ENCODE measurements around the gene RBM45. TPM values are rescaled to one million over a fixed set of nuclear protein-coding genes. Genes with fewer than 3 reads are reported as not detected.
"Not testable (repeated sequence)": the region's sequence is repeated elsewhere in the genome, so short reads cannot be mapped to it uniquely, and the experiment has no call there.

Gene RBM45
- total RNA-seq, 2 donors from 2014 or later = 12.9 to 17.4 TPM

- DNase-seq (ENCODE audit: low spot score) = no peak
- Mint-ChIP-seq H3K4me3 (no peak overlapping the region), H3K9me3 (no peaks in the 10 kb centered on the region), H3K27me3 (no peaks in the 10 kb centered on the region), H3K36me3 (peaks cover 10% of the 10 kb centered on the region), H3K27ac (no peak overlapping the region), H3K4me1 (ENCODE audit: low read depth in 2 of 2) (peaks cover 4 to 7% of the 10 kb centered on the region in 2 donors)
- ATAC-seq = no peak
These were observed 7.1 kb downstream of the RBM45 start for GRCh38 chr2:178119179-178119922.

GRCh38 chr2:178123163-178123562 lies 10.9 kb downstream of the RBM45 start:
- no peaks in the 10 kb centered on the region for H3K27me3 Mint-ChIP-seq
- H3K27ac Mint-ChIP-seq = no peak overlapping the region
- H3K4me1 Mint-ChIP-seq (ENCODE audit: low read depth in 2 of 2) = no peaks in the 10 kb centered on the region
- DNase-seq (ENCODE audit: low spot score) (no peak), ATAC-seq (no peak)
- H3K9me3 Mint-ChIP-seq = no peaks in the 10 kb centered on the region
- no peak overlapping the region for H3K4me3 Mint-ChIP-seq
- H3K36me3 Mint-ChIP-seq = peaks cover 20% of the 10 kb centered on the region

GRCh38 chr2:178125125-178125524 lies 12.9 kb downstream of the RBM45 start:
- no peak for ATAC-seq
- no peaks in the 10 kb centered on the region for H3K4me1 Mint-ChIP-seq (ENCODE audit: low read depth in 2 of 2)

GRCh38 chr2:178125862-178126261 lies 13.6 kb downstream of the RBM45 start:
- H3K4me3 Mint-ChIP-seq = no peak overlapping the region
- H3K9me3 Mint-ChIP-seq = no peaks in the 10 kb centered on the region
- H3K36me3 Mint-ChIP-seq = peaks cover 20% of the 10 kb centered on the region
- H3K27me3 Mint-ChIP-seq = no peaks in the 10 kb centered on the region
- ATAC-seq (no peak), DNase-seq (ENCODE audit: low spot score) (no peak)
- H3K27ac Mint-ChIP-seq = no peak overlapping the region
- no peaks in the 10 kb centered on the region for H3K4me1 Mint-ChIP-seq (ENCODE audit: low read depth in 2 of 2)

More at GRCh38 chr2:178125125-178125524, 12.9 kb downstream of the RBM45 start:
- Mint-ChIP-seq H3K27me3 (no peaks in the 10 kb centered on the region), H3K36me3 (peaks cover 20% of the 10 kb centered on the region), H3K27ac (no peak overlapping the region), H3K9me3 (no peaks in the 10 kb centered on the region), H3K4me3 (no peak overlapping the region)
- DNase-seq (ENCODE audit: low spot score) = no peak

- ATAC-seq (no peak), DNase-seq (ENCODE audit: low spot score) (no peak)
- no peaks in the 10 kb centered on the region for H3K4me1 Mint-ChIP-seq (ENCODE audit: low read depth in 2 of 2)
- H3K27ac Mint-ChIP-seq = no peak overlapping the region
- no peak overlapping the region for H3K4me3 Mint-ChIP-seq
- no peaks in the 10 kb centered on the region for H3K27me3 Mint-ChIP-seq
- H3K36me3 Mint-ChIP-seq = peaks cover 10% of the 10 kb centered on the region
- H3K9me3 Mint-ChIP-seq = no peaks in the 10 kb centered on the region
These were observed 16.8 kb downstream of the RBM45 start for GRCh38 chr2:178128836-178129630.

GRCh38 chr2:178136321-178137025 lies 24.2 kb downstream of the RBM45 start:
- Mint-ChIP-seq H3K27me3 (no peaks in the 10 kb centered on the region), H3K27ac (no peak overlapping the region), H3K36me3 (no peaks in the 10 kb centered on the region), H3K4me1 (ENCODE audit: low read depth in 2 of 2) (peaks cover 0 to 3% of the 10 kb centered on the region in 2 donors), H3K9me3 (no peaks in the 10 kb centered on the region), H3K4me3 (no peak overlapping the region)
- ATAC-seq (peak; percentile 67 to 71), DNase-seq (ENCODE audit: low spot score) (no peak)

GRCh38 chr2:178142274-178143065 lies 30.2 kb downstream of the RBM45 start:
- no peak for ATAC-seq
- Mint-ChIP-seq H3K36me3 (no peaks in the 10 kb centered on the region), H3K9me3 (no peaks in the 10 kb centered on the region)

GRCh38 chr2:178143481-178143880 lies 31.2 kb downstream of the RBM45 start:
- no peaks in the 10 kb centered on the region for H3K9me3 Mint-ChIP-seq
- H3K4me1 Mint-ChIP-seq (ENCODE audit: low read depth in 2 of 2) = no peaks in the 10 kb centered on the region
- ATAC-seq (no peak), DNase-seq (ENCODE audit: low spot score) (no peak)
- H3K27ac Mint-ChIP-seq = no peak overlapping the region
- H3K27me3 Mint-ChIP-seq = peaks cover 17 to 26% of the 10 kb centered on the region in 2 donors
- no peaks in the 10 kb centered on the region for H3K36me3 Mint-ChIP-seq
- no peak overlapping the region for H3K4me3 Mint-ChIP-seq

More at GRCh38 chr2:178142274-178143065, 30.2 kb downstream of the RBM45 start:
- no peak overlapping the region for H3K4me3 Mint-ChIP-seq
- peaks cover 17 to 26% of the 10 kb centered on the region in 2 donors for H3K27me3 Mint-ChIP-seq
- H3K4me1 Mint-ChIP-seq (ENCODE audit: low read depth in 2 of 2) = no peaks in the 10 kb centered on the region
- DNase-seq (ENCODE audit: low spot score) = no peak
- H3K27ac Mint-ChIP-seq = no peak overlapping the region

GRCh38 chr2:178152033-178152432 lies 39.8 kb downstream of the RBM45 start:
- Mint-ChIP-seq H3K27me3 (peaks cover 8 to 9% of the 10 kb centered on the region in 2 donors), H3K4me1 (ENCODE audit: low read depth in 2 of 2) (no peaks in the 10 kb centered on the region), H3K36me3 (no peaks in the 10 kb centered on the region), H3K27ac (no peak overlapping the region), H3K9me3 (no peaks in the 10 kb centered on the region), H3K4me3 (no peak overlapping the region)
- ATAC-seq = no peak
- no peak for DNase-seq (ENCODE audit: low spot score)

- Mint-ChIP-seq H3K4me3 (no peak overlapping the region), H3K27me3 (peaks cover 6 to 9% of the 10 kb centered on the region in 2 donors), H3K27ac (no peak overlapping the region), H3K9me3 (no peaks in the 10 kb centered on the region), H3K36me3 (no peaks in the 10 kb centered on the region), H3K4me1 (ENCODE audit: low read depth in 2 of 2) (no peaks in the 10 kb centered on the region)
- DNase-seq (ENCODE audit: low spot score) (no peak), ATAC-seq (no peak)
These were observed 40.3 kb downstream of the RBM45 start for GRCh38 chr2:178152542-178152941.

- H3K4me3 Mint-ChIP-seq = no peak overlapping the region
- no peak for ATAC-seq
- H3K9me3 Mint-ChIP-seq = no peaks in the 10 kb centered on the region
- H3K27me3 Mint-ChIP-seq = peaks cover 8 to 9% of the 10 kb centered on the region in 2 donors
- no peaks in the 10 kb centered on the region for H3K4me1 Mint-ChIP-seq (ENCODE audit: low read depth in 2 of 2)
- no peak for DNase-seq (ENCODE audit: low spot score)
- no peaks in the 10 kb centered on the region for H3K36me3 Mint-ChIP-seq
- H3K27ac Mint-ChIP-seq = no peak overlapping the region
These were observed 40.7 kb downstream of the RBM45 start for GRCh38 chr2:178152977-178153376.

GRCh38 chr2:178153878-178154277 lies 41.6 kb downstream of the RBM45 start:
- H3K36me3 Mint-ChIP-seq; H3K4me3 Mint-ChIP-seq; DNase-seq (ENCODE audit: low spot score); ATAC-seq; H3K4me1 Mint-ChIP-seq (ENCODE audit: low read depth in 2 of 2); H3K27ac Mint-ChIP-seq; H3K9me3 Mint-ChIP-seq: not testable (repeated sequence)
- H3K27me3 Mint-ChIP-seq = peaks cover 11 to 17% of the 10 kb centered on the region in 2 donors

GRCh38 chr2:178155524-178155923 lies 43.3 kb downstream of the RBM45 start:
- H3K4me1 Mint-ChIP-seq (ENCODE audit: low read depth in 2 of 2) = no peaks in the 10 kb centered on the region
- H3K4me3 Mint-ChIP-seq = no peak overlapping the region
- no peak for ATAC-seq
- no peaks in the 10 kb centered on the region for H3K36me3 Mint-ChIP-seq
- H3K27ac Mint-ChIP-seq = no peak overlapping the region
- peaks cover 12 to 24% of the 10 kb centered on the region in 2 donors for H3K27me3 Mint-ChIP-seq
- no peaks in the 10 kb centered on the region for H3K9me3 Mint-ChIP-seq
- no peak for DNase-seq (ENCODE audit: low spot score)
